Parathyroid adenoma (tissue), 2 donors: ENCODE measurements around the gene OR4D6.

Source experiments
- H2AFZ ChIP-seq: fragments of 300-600 bp; sonication (generic); one replicate; pipeline ENCODE4 v1.7.0; 2017; ENCODE audit warnings: antibody characterized with exemption, mild to moderate bottlenecking
- H3K27ac ChIP-seq: fragments of 300-600 bp; sonication (generic); one replicate; pipeline ENCODE4 v1.7.0; 2017
- H3K27me3 ChIP-seq: fragments of 300-600 bp; sonication (generic); one replicate; pipeline ENCODE4 v1.7.0; 2017; ENCODE audit warnings: low read length; ENCODE audit not compliant: control insufficient read depth, insufficient read depth
- H3K36me3 ChIP-seq: fragments of 300-600 bp; sonication (generic); one replicate; pipeline ENCODE4 v1.7.0; 2017; ENCODE audit warnings: low read length; ENCODE audit not compliant: control insufficient read depth, insufficient read depth
- H3K4me1 ChIP-seq: fragments of 300-600 bp; sonication (generic); one replicate; pipeline ENCODE4 v1.7.0; 2017; ENCODE audit warnings: control low read depth
- H3K4me2 ChIP-seq: fragments of 300-600 bp; sonication (generic); one replicate; pipeline ENCODE4 v1.7.0; 2017; ENCODE audit warnings: low read length
- H3K4me3 ChIP-seq: fragments of 300-600 bp; sonication (generic); one replicate; pipeline ENCODE4 v1.7.0; 2017; ENCODE audit warnings: low read depth, low read length
- H3K79me2 ChIP-seq: fragments of 300-600 bp; sonication (generic); one replicate; pipeline ENCODE4 v1.7.0; 2017; ENCODE audit warnings: control low read depth
- H3K9ac ChIP-seq: fragments of 300-600 bp; sonication (generic); one replicate; pipeline ENCODE4 v1.7.0; 2017; ENCODE audit warnings: mild to moderate bottlenecking
- H3K9me3 ChIP-seq: fragments of 300-600 bp; sonication (generic); one replicate; pipeline ENCODE4 v1.7.0; 2017; ENCODE audit warnings: low read length; ENCODE audit not compliant: control insufficient read depth
- TF ChIP-seq, protein P1 (sequence below): fragments of 300-600 bp; sonication (generic); IDR thresholded peaks from one replicate; pipeline ENCODE4 v1.7.0; 2017; ENCODE audit warnings: antibody characterized with exemption, mild to moderate bottlenecking
- donor health status: primary hyperparathyroidism.

OR4D6 gene

DNA sequence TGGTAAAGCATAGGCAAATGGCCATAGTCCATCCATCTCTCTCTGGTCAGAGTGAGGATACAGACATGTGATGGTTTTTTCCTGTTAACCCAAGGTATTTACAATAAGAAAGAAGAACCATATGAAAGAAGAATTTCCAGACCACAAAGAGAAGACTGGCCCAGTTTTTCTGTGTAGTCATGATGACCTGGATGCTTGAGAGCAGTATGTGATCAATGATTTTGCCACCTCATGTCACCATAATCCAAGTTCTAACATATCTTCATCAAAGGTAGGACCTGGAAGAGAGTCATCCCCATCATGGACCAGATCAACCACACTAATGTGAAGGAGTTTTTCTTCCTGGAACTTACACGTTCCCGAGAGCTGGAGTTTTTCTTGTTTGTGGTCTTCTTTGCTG is at the start of gene OR4D6:
Gene OR4D6 (plus strand): TSS at position 301 of the 400 bp plus-strand sequence. CDS start 0 bp downstream, at position 301.
- no peaks in the 10 kb centered on the region for H3K27me3 ChIP-seq
- H3K4me3 ChIP-seq = no peak within 1 kb of the TSS
- H3K9ac ChIP-seq = no peak within 1 kb of the TSS
- no peak within 1 kb of the TSS for H3K27ac ChIP-seq
- H3K4me2 ChIP-seq = no peak within 1 kb of the TSS
- no peak within 1 kb of the TSS for H2AFZ ChIP-seq
- no peaks in the 10 kb centered on the region for H3K79me2 ChIP-seq
- no peaks in the 10 kb centered on the region for H3K9me3 ChIP-seq
- TF ChIP-seq, protein P1, sequence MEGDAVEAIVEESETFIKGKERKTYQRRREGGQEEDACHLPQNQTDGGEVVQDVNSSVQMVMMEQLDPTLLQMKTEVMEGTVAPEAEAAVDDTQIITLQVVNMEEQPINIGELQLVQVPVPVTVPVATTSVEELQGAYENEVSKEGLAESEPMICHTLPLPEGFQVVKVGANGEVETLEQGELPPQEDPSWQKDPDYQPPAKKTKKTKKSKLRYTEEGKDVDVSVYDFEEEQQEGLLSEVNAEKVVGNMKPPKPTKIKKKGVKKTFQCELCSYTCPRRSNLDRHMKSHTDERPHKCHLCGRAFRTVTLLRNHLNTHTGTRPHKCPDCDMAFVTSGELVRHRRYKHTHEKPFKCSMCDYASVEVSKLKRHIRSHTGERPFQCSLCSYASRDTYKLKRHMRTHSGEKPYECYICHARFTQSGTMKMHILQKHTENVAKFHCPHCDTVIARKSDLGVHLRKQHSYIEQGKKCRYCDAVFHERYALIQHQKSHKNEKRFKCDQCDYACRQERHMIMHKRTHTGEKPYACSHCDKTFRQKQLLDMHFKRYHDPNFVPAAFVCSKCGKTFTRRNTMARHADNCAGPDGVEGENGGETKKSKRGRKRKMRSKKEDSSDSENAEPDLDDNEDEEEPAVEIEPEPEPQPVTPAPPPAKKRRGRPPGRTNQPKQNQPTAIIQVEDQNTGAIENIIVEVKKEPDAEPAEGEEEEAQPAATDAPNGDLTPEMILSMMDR = no peak
- no peaks in the 10 kb centered on the region for H3K4me1 ChIP-seq
- no peaks in the 10 kb centered on the region for H3K36me3 ChIP-seq

DNA sequence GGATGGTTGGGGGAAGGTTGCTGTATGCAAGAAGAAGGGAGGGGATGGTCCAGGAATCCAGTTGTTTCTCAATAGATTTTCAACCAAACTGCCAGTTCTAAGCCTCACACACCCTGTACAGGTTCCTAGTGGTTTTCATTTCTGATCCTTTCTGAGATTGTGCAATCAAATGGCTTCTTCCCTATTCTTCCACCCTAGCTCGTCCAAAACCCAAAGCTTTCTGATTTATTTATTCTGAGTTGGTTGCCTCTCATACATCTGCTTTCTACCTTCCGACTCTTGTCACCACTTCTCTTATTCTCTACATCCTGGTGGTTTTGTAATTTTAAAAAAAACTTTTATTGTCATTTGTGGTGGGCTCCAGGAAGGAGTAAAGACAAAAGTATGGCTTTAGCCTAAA is 43.1 kb upstream of the OR4D6 start:
- no peaks in the 10 kb centered on the region for H3K9me3 ChIP-seq
- H2AFZ ChIP-seq = no peak overlapping the region
- no peak overlapping the region for H3K9ac ChIP-seq
- H3K79me2 ChIP-seq = no peaks in the 10 kb centered on the region
- no peaks in the 10 kb centered on the region for H3K36me3 ChIP-seq
- no peak overlapping the region for H3K4me2 ChIP-seq
- no peaks in the 10 kb centered on the region for H3K4me1 ChIP-seq
- H3K4me3 ChIP-seq = no peak overlapping the region
- TF ChIP-seq, protein P1 = no peak
- H3K27me3 ChIP-seq = no peaks in the 10 kb centered on the region
- no peak overlapping the region for H3K27ac ChIP-seq

DNA sequence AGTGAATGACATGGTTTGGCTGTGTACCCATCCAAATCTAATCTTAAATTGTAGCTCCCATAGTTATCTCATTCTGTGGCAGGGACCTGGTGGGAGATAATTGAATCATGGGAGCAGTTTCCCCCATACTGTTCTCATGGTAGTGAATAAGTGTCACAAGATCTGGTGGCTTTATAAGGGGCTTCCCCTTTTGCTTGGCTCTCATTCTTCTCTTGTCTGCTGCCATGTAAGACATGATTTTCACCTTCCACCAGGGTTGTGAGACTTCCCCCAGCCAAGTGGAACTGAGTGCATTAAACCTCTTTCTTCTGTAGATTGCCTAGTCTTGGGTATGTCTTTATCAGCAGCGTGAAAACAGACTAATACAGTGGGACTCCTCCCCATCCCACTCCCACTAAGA is 41.6 kb upstream of the OR4D6 start:
- H3K79me2 ChIP-seq = no peaks in the 10 kb centered on the region
- no peak overlapping the region for H2AFZ ChIP-seq
- TF ChIP-seq, protein P1 = no peak
- H3K9me3 ChIP-seq = no peaks in the 10 kb centered on the region
- H3K4me3 ChIP-seq = no peak overlapping the region
- H3K4me1 ChIP-seq = no peaks in the 10 kb centered on the region
- no peak overlapping the region for H3K9ac ChIP-seq
- H3K36me3 ChIP-seq = no peaks in the 10 kb centered on the region
- no peak overlapping the region for H3K27ac ChIP-seq
- no peaks in the 10 kb centered on the region for H3K27me3 ChIP-seq
- H3K4me2 ChIP-seq = no peak overlapping the region

DNA sequence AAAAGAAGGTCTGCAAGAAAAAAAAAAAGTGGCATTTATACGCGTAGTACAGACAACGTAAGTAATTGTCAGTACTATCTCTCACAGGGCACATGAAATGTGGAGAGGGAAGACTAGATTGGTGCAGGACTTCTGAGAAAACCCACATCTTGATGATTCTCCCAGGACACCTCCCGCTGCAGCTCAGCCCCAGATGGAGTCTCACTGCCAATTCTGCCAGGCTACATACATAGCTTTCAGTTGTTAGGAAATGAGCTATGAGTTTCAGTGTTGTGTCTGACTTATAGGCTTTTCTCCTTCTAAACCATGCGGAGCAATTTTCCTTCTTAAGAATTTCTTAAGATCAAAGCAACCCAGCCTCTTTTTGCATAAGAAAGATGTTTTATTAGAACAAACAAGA is 40.1 kb upstream of the OR4D6 start:
- Histone ChIP-seq H3K36me3 (no peaks in the 10 kb centered on the region), H3K9me3 (no peaks in the 10 kb centered on the region), H3K4me2 (no peak overlapping the region), H3K27me3 (no peaks in the 10 kb centered on the region), H3K4me1 (no peaks in the 10 kb centered on the region), H3K4me3 (no peak overlapping the region), H3K79me2 (no peaks in the 10 kb centered on the region), H3K9ac (no peak overlapping the region), H2AFZ (no peak overlapping the region), H3K27ac (no peak overlapping the region)
- TF ChIP-seq, protein P1 = no peak

DNA sequence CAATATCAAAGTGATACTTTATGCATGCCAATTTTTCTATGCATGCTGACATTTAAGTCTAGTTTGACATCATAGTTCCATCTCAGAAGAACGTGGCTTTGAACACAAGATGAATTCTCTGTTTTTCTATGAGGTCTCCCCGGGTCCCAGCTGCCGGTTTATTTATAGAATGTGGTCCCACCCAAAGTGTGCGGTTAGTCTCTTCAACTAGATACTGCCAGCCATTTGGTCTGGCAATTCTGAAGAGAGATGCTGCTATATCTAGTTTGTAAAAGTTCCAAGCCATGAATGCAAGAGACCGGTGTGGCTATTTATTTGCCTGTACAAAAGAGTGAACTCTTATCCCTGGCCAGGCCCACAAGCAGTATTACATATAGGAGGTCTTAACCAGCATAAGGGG is 39.7 kb upstream of the OR4D6 start:
- H3K36me3 ChIP-seq = no peaks in the 10 kb centered on the region
- no peaks in the 10 kb centered on the region for H3K9me3 ChIP-seq
- H2AFZ ChIP-seq = no peak overlapping the region
- TF ChIP-seq, protein P1 = no peak
- H3K79me2 ChIP-seq = no peaks in the 10 kb centered on the region
- H3K27me3 ChIP-seq = no peaks in the 10 kb centered on the region
- H3K4me1 ChIP-seq = no peaks in the 10 kb centered on the region
- no peak overlapping the region for H3K4me2 ChIP-seq
- H3K4me3 ChIP-seq = no peak overlapping the region
- H3K9ac ChIP-seq = no peak overlapping the region
- H3K27ac ChIP-seq = no peak overlapping the region
